Activated T-cell treated with anti-CD3 and anti-CD28 coated beads, Interleukin-2, amount 50 U/mL, for 4 hours (primary cell): Measurements from ENCODE around the gene PRRC1. TPM values are rescaled to one million over a fixed set of nuclear protein-coding genes. Genes with fewer than 3 reads are reported as not detected.

ENCODE experiments used
- ATAC-seq, 2 donors: fragments of 200-7000 bp; cut with Tn5 transposase; one replicate each; pipeline ENCODE4 v1.10.0; 2021
- DNase-seq: peaks from one replicate; pipeline ENCODE4 v3.0.0-alpha.2; 2020
- H3K27me3 Mint-ChIP-seq: one replicate; pipeline ENCODE4 v1.8.0; 2021; ENCODE audit warnings: low read depth, mixed read lengths
- H3K36me3 Mint-ChIP-seq: one replicate; pipeline ENCODE4 v1.8.0; 2022; ENCODE audit warnings: mixed read lengths; ENCODE audit not compliant: insufficient read depth
- H3K4me1 Mint-ChIP-seq: one replicate; pipeline ENCODE4 v1.8.0; 2021; ENCODE audit warnings: low read depth, mixed read lengths
- H3K4me3 Mint-ChIP-seq: one replicate; pipeline ENCODE4 v1.8.0; 2021; ENCODE audit warnings: mild to moderate bottlenecking, moderate library complexity, mixed read lengths
- H3K9me3 Mint-ChIP-seq: one replicate; pipeline ENCODE4 v1.8.0; 2021; ENCODE audit warnings: mixed read lengths
- total RNA-seq, 3 donors: library from RNA; stranded (reverse); gene quantifications; one replicate each; pipeline ENCODE4 v1.2.1, GENCODE V29; 2021

Gene PRRC1
- total RNA-seq, 3 donors from 2014 or later: 39.7 to 45.1 (median 43.5) TPM

DNA sequence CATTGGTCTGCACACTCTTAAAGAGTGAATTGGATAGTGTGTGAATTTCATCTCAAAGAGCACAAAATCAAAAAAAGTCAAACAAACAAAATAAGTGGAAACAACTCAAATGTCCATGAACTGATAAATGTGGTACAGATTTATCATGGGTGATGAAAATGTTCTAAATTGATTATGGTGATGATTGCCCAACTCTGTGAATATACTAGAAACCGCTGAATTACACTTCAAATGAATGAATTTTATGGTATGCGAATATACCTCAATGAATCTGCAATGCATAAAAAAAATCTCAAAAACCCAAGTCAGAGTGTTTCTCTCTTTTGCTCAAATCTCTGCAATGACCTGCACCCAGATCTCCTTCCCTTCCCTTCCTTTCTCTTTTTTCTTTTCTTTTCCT lies 64.0 kb downstream of the PRRC1 start:
- DNase-seq (no peak), ATAC-seq (no peak)
- no peaks in the 10 kb centered on the region for H3K4me1 Mint-ChIP-seq
- peaks cover 6% of the 10 kb centered on the region for H3K27me3 Mint-ChIP-seq
- no peaks in the 10 kb centered on the region for H3K36me3 Mint-ChIP-seq
- no peak overlapping the region for H3K4me3 Mint-ChIP-seq
- peaks cover 2% of the 10 kb centered on the region for H3K9me3 Mint-ChIP-seq

DNA sequence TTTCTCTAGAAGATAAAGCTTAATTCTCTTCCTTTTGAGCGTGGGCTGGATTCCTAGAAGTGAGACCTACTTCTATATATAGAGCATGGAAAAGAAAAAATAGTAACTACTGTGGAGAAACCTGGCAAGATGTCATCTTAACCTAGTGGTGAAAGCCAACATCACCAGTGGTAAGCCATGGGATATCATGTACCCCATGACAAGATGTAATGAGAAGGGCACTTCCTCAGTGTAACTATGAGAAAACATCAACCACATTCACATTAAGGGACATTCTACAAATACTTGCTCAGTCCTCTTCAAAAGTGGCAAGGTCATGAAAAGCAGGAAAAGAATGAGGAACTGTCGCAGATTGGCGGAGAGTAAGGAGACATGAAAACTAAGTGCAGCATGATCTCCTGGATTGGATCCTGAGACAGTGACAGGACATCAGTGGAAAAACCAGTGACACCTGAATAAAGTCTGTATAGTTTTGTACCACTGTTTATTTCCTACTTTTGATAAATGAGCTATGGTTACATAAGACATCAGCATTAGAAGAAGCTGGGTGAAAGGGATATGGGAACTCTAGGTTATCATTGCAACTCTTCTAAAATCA lies 65.4 kb downstream of the PRRC1 start:
- DNase-seq (no peak), ATAC-seq (no peak)
- H3K36me3 Mint-ChIP-seq: no peaks in the 10 kb centered on the region
- H3K9me3 Mint-ChIP-seq: no peaks in the 10 kb centered on the region
- no peak overlapping the region for H3K4me3 Mint-ChIP-seq
- no peaks in the 10 kb centered on the region for H3K4me1 Mint-ChIP-seq
- H3K27me3 Mint-ChIP-seq: peaks cover 8% of the 10 kb centered on the region

DNA sequence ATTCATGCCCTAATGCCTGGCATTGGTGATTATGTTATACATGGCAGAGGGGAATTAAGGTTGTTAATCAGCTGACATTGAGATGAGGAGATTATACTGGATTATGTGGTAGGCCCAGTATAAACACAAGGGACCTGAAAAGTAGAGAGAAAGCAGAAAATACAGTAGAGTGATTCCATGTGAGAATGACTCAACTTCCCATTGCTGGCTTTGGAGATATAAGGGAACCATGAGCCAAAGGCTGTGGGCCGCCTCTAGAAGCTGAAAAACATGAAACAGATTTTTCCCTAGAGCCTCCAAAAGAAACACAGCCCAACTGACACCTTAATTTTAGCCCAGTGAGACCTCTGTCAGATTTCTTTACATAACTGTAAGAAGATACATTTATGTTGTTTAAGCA lies 66.4 kb downstream of the PRRC1 start:
- Mint-ChIP-seq H3K4me1 (no peaks in the 10 kb centered on the region), H3K36me3 (no peaks in the 10 kb centered on the region), H3K27me3 (peaks cover 7% of the 10 kb centered on the region), H3K9me3 (no peaks in the 10 kb centered on the region), H3K4me3 (no peak overlapping the region)
- ATAC-seq (no peak), DNase-seq (no peak)

DNA sequence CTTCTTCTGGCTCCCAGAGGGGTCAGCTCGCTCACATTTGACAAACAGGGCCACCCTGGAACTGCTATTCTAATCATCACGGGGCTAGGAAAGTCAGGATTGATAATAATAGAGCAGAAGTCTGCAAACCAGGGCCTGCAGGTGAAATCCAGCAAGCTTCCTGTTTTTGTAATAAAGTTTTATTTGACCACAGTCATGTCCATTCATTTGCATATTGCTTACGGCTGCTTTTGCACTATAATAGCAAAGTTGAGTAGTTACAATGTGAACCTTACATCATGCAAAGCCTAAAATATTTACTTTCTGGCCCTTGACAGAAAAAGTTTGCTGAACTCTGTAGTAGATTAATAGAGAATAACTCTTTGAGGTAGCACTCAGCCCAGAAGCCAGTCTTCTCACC lies 68.2 kb downstream of the PRRC1 start:
- no peak for DNase-seq
- Mint-ChIP-seq H3K36me3 (no peaks in the 10 kb centered on the region), H3K4me1 (no peaks in the 10 kb centered on the region)

DNA sequence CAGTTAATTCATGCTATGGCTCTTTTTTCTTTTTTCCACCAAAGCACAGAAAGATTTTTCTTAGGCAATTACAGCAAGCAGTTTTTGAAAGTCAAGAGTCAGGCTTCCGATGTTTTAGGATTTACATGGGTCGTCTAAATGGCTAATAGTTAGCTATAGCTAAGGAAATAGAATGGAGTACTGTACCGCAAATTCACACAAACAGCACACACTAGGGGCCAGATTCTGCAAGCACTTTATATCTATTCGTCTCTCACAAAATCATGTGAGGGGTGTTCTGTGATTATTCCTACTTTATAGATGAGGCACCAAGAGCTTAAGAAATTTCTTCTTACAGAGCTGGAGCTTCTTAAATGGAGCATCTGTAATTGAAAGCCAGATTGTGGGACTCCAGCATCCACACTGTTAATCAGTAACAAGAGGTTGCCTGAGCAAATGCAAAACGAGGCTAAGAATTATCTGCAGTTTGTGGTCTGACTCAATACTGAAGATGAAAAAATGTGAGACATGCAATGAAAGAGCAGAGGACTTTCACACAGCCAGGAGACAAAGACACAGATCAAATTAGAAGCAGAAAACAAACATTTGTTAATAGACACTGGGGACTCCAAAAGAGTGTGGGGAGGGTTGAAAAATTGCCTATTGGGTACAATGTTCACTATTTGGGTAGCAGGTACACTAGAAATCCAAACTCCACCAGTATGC lies 68.8 kb downstream of the PRRC1 start:
- DNase-seq (no peak), ATAC-seq (no peak)
- Mint-ChIP-seq H3K36me3 (no peaks in the 10 kb centered on the region), H3K4me3 (no peak overlapping the region), H3K9me3 (no peaks in the 10 kb centered on the region), H3K4me1 (no peaks in the 10 kb centered on the region), H3K27me3 (peaks cover 14% of the 10 kb centered on the region)

More for the DNA sequence above, 68.2 kb downstream of the PRRC1 start:
- Mint-ChIP-seq H3K27me3 (peaks cover 14% of the 10 kb centered on the region), H3K4me3 (no peak overlapping the region), H3K9me3 (no peaks in the 10 kb centered on the region)
- no peak for ATAC-seq

DNA sequence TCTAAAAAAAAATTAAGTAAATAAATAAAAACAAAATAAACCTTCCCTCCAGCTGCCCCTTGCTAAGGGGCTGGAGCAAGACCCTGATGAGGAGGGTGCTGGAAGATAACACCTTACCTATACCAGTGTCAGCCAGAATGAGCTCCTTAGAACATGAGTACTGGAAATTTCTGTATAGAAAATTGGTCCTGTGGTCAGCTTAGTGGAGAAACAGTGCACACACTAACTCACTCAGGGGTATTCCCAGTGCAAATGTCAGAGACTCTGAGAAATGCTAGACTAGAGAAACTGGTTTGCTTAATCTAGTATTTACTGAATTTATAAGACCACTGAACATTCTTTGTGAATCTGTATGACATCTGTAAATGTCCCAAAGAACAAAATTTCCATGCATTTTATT lies 69.4 kb downstream of the PRRC1 start:
- ATAC-seq: no peak

DNA sequence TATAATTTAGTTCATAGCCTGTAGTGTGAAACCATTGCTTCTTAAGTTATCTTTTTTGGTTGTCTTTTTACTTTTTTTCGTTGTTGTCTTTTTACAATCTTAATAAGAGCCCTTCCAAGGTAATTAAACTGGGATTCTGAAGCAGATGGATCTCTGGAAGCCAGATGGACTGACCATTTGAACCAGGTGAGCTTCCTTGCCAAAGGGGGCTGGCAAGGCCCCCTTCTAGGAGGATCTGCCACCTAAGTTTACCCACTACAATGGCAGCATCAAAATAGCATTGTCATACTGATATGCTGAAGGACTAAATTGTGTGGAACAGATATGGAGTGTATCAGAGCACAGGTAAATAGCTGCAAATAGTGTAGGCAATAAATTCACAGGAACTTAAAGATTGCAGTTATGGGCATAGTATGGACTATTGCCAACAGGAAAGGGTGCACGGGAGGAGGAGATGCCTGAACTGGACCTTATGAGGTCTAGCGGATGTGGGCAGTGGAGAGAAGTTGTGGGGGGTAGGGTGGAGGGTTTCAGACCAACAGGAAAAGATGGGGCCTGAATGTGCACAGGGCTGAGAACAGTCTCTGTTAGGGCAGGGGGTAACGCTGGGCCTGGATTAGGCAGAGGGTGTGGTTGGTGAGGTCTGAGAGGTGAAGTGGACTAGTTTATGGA lies 69.9 kb downstream of the PRRC1 start:
- Mint-ChIP-seq H3K36me3 (no peaks in the 10 kb centered on the region), H3K9me3 (no peaks in the 10 kb centered on the region), H3K27me3 (peaks cover 14% of the 10 kb centered on the region), H3K4me1 (no peaks in the 10 kb centered on the region), H3K4me3 (no peak overlapping the region)
- ATAC-seq: no peak
- no peak for DNase-seq

More for the DNA sequence above, 69.4 kb downstream of the PRRC1 start:
- no peaks in the 10 kb centered on the region for H3K36me3 Mint-ChIP-seq
- H3K4me1 Mint-ChIP-seq: no peaks in the 10 kb centered on the region
- H3K9me3 Mint-ChIP-seq: no peaks in the 10 kb centered on the region
- peaks cover 14% of the 10 kb centered on the region for H3K27me3 Mint-ChIP-seq
- H3K4me3 Mint-ChIP-seq: no peak overlapping the region
- no peak for DNase-seq

DNA sequence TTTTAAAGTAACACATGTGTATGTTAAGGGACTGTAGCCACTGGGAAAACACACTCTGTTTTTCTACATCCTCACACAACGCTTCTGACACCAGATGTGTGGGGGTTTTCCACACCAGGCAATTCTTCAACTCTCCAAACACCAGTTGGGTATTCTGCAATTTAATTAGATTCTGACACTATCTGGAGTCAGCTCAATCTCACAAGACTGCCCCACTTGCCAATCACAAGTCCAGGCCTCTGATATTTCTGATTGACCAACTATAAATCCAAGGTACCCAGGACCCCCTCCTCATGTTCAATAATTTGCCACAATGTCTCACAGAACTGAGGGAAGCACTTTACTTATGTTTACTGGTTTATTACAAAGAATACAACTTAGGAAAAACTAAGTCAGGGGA lies 70.9 kb downstream of the PRRC1 start:
- ATAC-seq: no peak
- H3K4me3 Mint-ChIP-seq: no peak overlapping the region
- no peaks in the 10 kb centered on the region for H3K36me3 Mint-ChIP-seq
- H3K9me3 Mint-ChIP-seq: no peaks in the 10 kb centered on the region
- H3K27me3 Mint-ChIP-seq: peaks cover 14% of the 10 kb centered on the region
- H3K4me1 Mint-ChIP-seq: no peaks in the 10 kb centered on the region
- DNase-seq: no peak

DNA sequence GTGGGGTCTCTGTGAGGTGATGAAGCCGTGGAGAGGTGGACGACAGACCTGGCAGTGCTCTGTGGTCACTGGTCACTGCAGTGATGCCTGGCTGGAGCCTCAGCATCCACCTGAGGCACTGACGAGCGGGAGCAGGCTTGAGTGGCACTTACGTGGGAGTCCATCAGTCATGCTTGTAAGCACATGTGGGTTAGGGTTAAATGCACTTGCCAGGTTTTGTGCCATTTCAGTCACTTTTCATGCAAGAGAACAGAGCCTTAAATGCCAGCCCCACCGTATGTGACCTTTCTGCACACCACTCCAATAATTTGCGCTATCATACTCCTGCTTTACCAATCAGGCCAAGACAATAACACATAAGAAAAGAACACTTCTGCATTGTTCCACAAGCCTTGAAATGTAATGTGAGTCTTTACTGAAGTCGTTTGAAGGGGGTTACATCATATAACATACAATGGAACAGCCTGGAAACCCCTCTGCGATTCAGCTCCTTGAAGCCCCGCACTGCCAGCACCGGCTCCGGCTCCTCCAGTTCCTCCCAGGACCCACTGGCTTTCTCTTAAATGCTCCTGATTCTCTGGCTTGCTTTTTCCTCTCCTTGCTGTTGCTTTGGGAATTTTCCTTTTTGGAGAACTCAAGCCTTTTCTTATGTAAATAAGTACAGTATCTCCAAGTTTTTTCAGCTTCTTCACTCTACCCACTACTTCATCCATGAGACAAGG lies 72.0 kb downstream of the PRRC1 start:
- DNase-seq (no peak), ATAC-seq (no peak)
- H3K36me3 Mint-ChIP-seq: no peaks in the 10 kb centered on the region
- no peaks in the 10 kb centered on the region for H3K4me1 Mint-ChIP-seq
- peaks cover 14% of the 10 kb centered on the region for H3K27me3 Mint-ChIP-seq
- H3K9me3 Mint-ChIP-seq: no peaks in the 10 kb centered on the region
- no peak overlapping the region for H3K4me3 Mint-ChIP-seq

DNA sequence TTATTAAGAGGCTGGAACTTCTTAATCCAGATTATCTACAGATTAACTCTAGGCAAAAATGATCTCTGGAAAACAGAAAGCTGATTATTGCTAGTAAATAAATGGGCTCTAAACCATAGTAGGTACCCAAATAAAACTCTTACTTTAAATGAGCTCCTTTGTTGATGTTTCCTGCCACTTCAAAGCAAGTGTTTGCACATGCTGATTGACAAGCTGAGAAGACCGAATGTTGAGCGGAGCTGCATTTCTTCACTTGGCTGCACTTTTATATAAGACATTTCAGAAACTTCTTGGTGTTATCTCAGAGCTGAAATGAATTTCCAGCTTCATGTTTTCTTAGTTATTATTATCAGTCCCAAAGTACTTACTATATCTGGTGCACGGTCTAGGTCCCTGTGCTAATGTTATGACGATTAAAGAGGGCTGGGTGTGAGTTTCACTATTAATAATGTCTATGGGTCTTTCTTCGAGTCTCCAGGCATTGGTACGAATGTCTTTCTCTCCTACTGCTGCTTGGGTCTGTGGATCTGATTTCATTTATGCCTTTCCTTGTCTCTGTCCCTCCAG lies 72.8 kb downstream of the PRRC1 start:
- DNase-seq (no peak), ATAC-seq (peak in 1 of 2 donors; percentile 63)
- Mint-ChIP-seq H3K27me3 (peaks cover 14% of the 10 kb centered on the region), H3K36me3 (no peaks in the 10 kb centered on the region), H3K9me3 (no peaks in the 10 kb centered on the region), H3K4me1 (no peaks in the 10 kb centered on the region), H3K4me3 (no peak overlapping the region)

DNA sequence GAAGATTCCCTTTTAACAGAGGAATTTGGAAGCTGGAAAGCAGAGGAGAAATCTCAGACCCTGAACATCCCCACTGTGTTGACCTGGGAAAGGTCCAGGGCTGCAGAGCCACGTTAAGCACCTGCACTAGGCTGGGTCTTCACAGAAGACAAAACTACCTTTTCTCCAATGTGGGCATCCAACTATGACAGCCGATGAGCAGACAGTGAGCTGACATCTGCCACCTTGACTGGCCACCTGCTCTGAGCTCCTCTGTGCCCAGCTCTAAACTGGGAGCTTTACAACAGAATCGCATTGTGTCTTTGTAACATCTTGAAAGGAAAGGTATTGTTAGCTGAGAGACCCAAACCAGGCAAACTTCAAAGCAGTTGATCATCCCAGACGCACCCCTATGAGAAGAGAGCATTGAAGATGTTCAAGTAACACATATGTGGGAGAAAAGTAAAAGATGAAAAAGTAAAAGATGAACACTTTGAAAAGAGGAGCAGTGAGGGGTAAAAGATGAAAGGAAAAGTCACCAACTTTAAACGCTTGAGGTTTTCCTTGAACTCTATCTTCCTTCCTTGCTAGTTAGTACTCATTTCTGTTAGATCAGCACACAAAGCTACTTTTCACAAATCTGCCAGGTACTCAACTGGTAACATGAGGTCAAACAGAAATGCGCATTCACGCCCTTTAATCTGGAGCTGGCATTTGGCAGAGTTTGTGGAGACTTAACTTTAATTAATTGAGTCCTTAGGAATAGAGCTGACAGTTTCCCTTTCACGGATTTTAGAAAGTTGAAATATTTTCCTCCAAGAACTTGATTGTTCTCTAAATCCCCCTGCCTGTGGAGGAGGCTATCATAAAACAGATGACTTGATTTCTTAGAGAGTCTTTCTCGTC lies 78.3 kb downstream of the PRRC1 start:
- DNase-seq: no peak
- H3K27me3 Mint-ChIP-seq: peaks cover 2% of the 10 kb centered on the region

DNA sequence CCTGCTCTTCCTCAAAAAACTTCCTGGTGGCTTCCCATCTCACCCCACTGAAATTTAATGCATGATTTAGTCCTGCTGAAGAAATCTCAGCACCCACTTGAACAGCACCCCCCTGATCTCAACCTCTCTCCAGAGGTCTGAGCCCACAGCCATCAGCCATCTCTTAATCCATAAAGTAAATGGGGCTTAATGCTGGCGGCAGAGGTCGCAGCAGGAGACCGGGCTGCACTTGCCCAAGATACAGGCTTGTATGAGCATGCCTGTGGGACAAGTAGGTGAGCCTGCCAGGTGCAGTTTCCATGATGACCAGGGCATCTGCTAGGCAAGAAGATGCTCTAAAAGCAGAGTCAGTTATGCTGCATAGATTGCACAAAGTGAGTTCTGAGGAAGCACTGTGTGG lies 79.1 kb downstream of the PRRC1 start:
- DNase-seq: no peak
- Mint-ChIP-seq H3K27me3 (peaks cover 2% of the 10 kb centered on the region), H3K4me3 (no peak overlapping the region)

More for the DNA sequence above, 78.3 kb downstream of the PRRC1 start:
- Mint-ChIP-seq H3K4me3 (no peak overlapping the region), H3K4me1 (peaks cover 4% of the 10 kb centered on the region), H3K9me3 (no peaks in the 10 kb centered on the region), H3K36me3 (no peaks in the 10 kb centered on the region)
- no peak for ATAC-seq

DNA sequence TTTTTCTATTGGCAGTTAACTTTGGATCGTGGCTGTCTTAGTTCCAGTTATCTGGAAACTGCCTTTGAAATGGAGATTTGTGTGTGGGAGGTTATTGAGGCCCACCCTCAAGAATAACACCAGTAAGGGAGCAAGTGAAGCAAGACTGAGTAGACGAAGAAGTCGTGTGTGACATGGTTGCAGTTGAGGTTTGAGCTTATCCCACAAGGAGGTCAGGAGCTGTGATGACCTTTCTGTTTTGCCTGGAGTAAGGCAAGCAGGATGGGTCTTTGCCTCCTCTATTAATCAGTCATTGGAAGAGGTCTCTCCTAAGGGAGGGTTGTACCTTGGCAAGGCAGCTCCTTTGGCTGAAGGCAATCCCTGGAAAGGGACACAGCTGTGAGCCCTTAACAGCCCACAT lies 81.9 kb downstream of the PRRC1 start:
- H3K9me3 Mint-ChIP-seq: no peaks in the 10 kb centered on the region
- peaks cover 6% of the 10 kb centered on the region for H3K4me1 Mint-ChIP-seq
- DNase-seq (no peak), ATAC-seq (no peak)
- peaks cover 8% of the 10 kb centered on the region for H3K27me3 Mint-ChIP-seq
- H3K36me3 Mint-ChIP-seq: no peaks in the 10 kb centered on the region
- H3K4me3 Mint-ChIP-seq: no peak overlapping the region

More for the DNA sequence above, 79.1 kb downstream of the PRRC1 start:
- no peaks in the 10 kb centered on the region for H3K9me3 Mint-ChIP-seq
- no peaks in the 10 kb centered on the region for H3K36me3 Mint-ChIP-seq
- H3K4me1 Mint-ChIP-seq: peaks cover 4% of the 10 kb centered on the region
- no peak for ATAC-seq
